ENCODE data around the gene LIF. TPM values are rescaled to one million over a fixed set of nuclear protein-coding genes. Genes with fewer than 3 reads are reported as not detected.

LIF gene
- total and polyA plus RNA-seq, 4 donors: 0.08 to 0.10 (median 0.09) TPM; not detected in 1

DNA sequence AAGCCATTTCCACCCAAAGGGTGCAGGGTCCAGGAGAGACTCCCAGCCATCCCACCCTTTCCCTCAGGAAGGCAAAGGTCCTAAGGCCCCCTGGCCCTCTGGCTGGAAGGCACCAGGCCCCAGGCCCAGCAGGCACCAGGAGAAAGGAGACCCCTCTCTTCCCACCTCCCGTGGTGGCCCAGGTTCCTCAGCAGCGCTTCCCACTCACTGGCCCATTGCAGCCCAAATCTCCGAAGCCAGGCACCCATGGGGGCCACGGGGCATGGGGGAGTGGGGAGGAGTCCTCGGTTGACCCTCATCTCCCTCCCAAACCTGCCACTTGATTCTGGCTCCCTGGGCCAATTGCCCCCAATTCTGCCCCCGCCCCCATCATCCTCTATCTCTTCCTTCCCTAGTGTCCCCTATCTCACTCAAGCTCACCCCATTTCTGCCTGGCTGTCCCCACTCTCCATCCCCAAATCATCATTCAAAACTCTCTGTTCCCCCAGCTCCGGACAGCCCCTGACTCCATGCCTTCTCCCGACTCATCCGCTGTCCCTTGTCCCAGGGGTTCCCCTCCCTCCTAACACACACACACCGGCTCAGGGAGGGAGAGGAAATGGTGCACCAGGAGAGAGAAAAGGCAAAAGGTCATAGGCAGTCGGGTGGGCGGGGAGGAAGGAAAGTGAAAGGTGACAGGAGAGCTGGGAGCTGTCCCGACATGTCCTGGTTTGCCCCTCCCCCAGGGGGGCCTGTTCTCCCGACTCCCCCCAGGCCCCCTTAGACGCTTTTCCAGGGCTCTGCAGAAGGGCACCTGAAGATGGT, 1.2 kb downstream of the LIF start:
- TF ChIP-seq YY1 (IDR thresholded peaks at IDR 0.05): no peak
- TF ChIP-seq EGR1 (IDR thresholded peaks at IDR 0.05; ENCODE audit: low read depth in 2 of 2): no peak
- Histone ChIP-seq H3K9me3 (ENCODE audit: control insufficient read depth in 4 of 4, low read length in 3 of 4) (no peaks in the 10 kb centered on the region), H3K4me3 (ENCODE audit: low read depth in 1 of 3, low read length in 3 of 3) (peak overlapping the region in 2 of 3 donors; percentile 12 to 47), H3K9ac (ENCODE audit: low read depth in 1 of 2, low read length in 2 of 2) (no peak overlapping the region), H3K36me3 (ENCODE audit: control insufficient read depth in 4 of 4, insufficient read depth in 3 of 4, low read depth in 1 of 4, low read length in 3 of 4) (no peaks in the 10 kb centered on the region), H3K27me3 (ENCODE audit: control insufficient read depth in 4 of 4, insufficient read depth in 4 of 4, low read length in 3 of 4) (peaks cover 0 to 7% (median 2%) of the 10 kb centered on the region in 4 donors), H3K27ac (ENCODE audit: low read depth in 1 of 2, low read length in 2 of 2) (no peak overlapping the region), H3K4me1 (ENCODE audit: control insufficient read depth in 4 of 4, insufficient read depth in 4 of 4, low read length in 3 of 4) (peaks cover 3 to 19% (median 13%) of the 10 kb centered on the region in 4 donors)
- no peak for DNase-seq (ENCODE audit: low spot score)
- WGBS: 45% methylated on average over 15 of the region's 15 CpGs

- H3K4me3 ChIP-seq (ENCODE audit: low read depth in 1 of 3, low read length in 3 of 3): no peak overlapping the region
- H3K27me3 ChIP-seq (ENCODE audit: control insufficient read depth in 4 of 4, insufficient read depth in 4 of 4, low read length in 3 of 4): peaks cover 0 to 7% (median 2%) of the 10 kb centered on the region in 4 donors
- no peak for DNase-seq (ENCODE audit: low spot score)
- no peaks in the 10 kb centered on the region for H3K36me3 ChIP-seq (ENCODE audit: control insufficient read depth in 4 of 4, insufficient read depth in 3 of 4, low read depth in 1 of 4, low read length in 3 of 4)
- WGBS: 95% methylated on average over 5 of the region's 5 CpGs
- H3K4me1 ChIP-seq (ENCODE audit: control insufficient read depth in 4 of 4, insufficient read depth in 4 of 4, low read length in 3 of 4): peaks cover 3 to 19% (median 13%) of the 10 kb centered on the region in 4 donors
- H3K9ac ChIP-seq (ENCODE audit: low read depth in 1 of 2, low read length in 2 of 2): no peak overlapping the region
- TF ChIP-seq FOXA2 (IDR thresholded peaks at IDR 0.05) (no peak), HNF4G (IDR thresholded peaks at IDR 0.05) (no peak), NR2F2 (IDR thresholded peaks at IDR 0.05) (no peak), GABPA (IDR thresholded peaks at IDR 0.05 in 1 of 2, conservative IDR thresholded peaks at IDR 0.05 in 1 of 2) (no peak), EGR1 (IDR thresholded peaks at IDR 0.05; ENCODE audit: low read depth in 2 of 2) (no peak), YY1 (IDR thresholded peaks at IDR 0.05) (no peak), RAD21 (IDR thresholded peaks at IDR 0.05) (no peak), ZBTB33 (IDR thresholded peaks at IDR 0.05) (no peak), FOXA1 (IDR thresholded peaks at IDR 0.05) (no peak), HNF4A (conservative IDR thresholded peaks at IDR 0.05) (no peak), MAX (IDR thresholded peaks at IDR 0.05) (no peak), REST (IDR thresholded peaks at IDR 0.05) (no peak), TAF1 (conservative IDR thresholded peaks at IDR 0.05) (no peak)
- no peak overlapping the region for H3K27ac ChIP-seq (ENCODE audit: low read depth in 1 of 2, low read length in 2 of 2)
- no peaks in the 10 kb centered on the region for H3K9me3 ChIP-seq (ENCODE audit: control insufficient read depth in 4 of 4, low read length in 3 of 4)
Observed at GRCh38 chr22:30244641-30245040, 1.9 kb downstream of the LIF start.

Data from liver (tissue), 9 donors.